ENCODE data around the gene IFITM2.

Gene IFITM2

GRCh38 chr11:270451-271318 lies 36.9 kb upstream of the IFITM2 start:
- Histone ChIP-seq H3K4me1 (ENCODE audit: control insufficient read depth, insufficient read depth, low read length) (no peaks in the 10 kb centered on the region), H3K4me3 (ENCODE audit: low read depth, low read length) (no peak overlapping the region), H3K27ac (ENCODE audit: extremely low read depth, low read depth, low read length) (no peak overlapping the region), H3K36me3 (ENCODE audit: control insufficient read depth in 2 of 2, insufficient read depth in 1 of 2, low read length in 2 of 2) (no peaks in the 10 kb centered on the region), H3K9me3 (ENCODE audit: control insufficient read depth, insufficient read depth, low read depth, low read length) (no peaks in the 10 kb centered on the region)
- ChIA-PET CTCF (interaction anchor here (0.6 to 1.1 kb wide), 5 partner anchors 10 to 181 kb away, joined by 3 to 4 read pairs (median 3); no protein-coding TSS in a partner anchor), POLR2A (no interaction called here)
- TF ChIP-seq ZFP41 (tag by site-specific recombination; IDR thresholded peaks at IDR 0.05; ENCODE audit: borderline replicate concordance) (no peak), SP3 (tag by site-specific recombination; IDR thresholded peaks at IDR 0.05) (no peak)

GRCh38 chr11:271319-271715 lies 36.3 kb upstream of the IFITM2 start:
- no peak overlapping the region for H3K4me3 ChIP-seq (ENCODE audit: low read depth, low read length)
- no peaks in the 10 kb centered on the region for H3K4me1 ChIP-seq (ENCODE audit: control insufficient read depth, insufficient read depth, low read length)
- ChIA-PET CTCF (interaction anchor here (0.6 to 1.1 kb wide), 4 partner anchors 9 to 46 kb away, joined by 3 to 4 read pairs (median 3); no protein-coding TSS in a partner anchor), POLR2A (no interaction called here)
- TF ChIP-seq ZNF514 (tag by site-specific recombination; IDR thresholded peaks at IDR 0.05) (no peak), ZNF121 (tag by site-specific recombination; IDR thresholded peaks at IDR 0.05) (no peak), ZNF555 (tag by site-specific recombination; conservative IDR thresholded peaks at IDR 0.05) (no peak), KLF17 (tag by site-specific recombination; IDR thresholded peaks at IDR 0.05) (no peak), HIC1 (tag by site-specific recombination; IDR thresholded peaks at IDR 0.05) (no peak), IKZF3 (tag by site-specific recombination; IDR thresholded peaks at IDR 0.05) (no peak), GLI2 (tag by site-specific recombination; IDR thresholded peaks at IDR 0.05; ENCODE audit: borderline replicate concordance, low read depth) (no peak), ZNF837 (tag by site-specific recombination; IDR thresholded peaks at IDR 0.05) (no peak), ZNF76 (tag by site-specific recombination; IDR thresholded peaks at IDR 0.05; ENCODE audit: borderline replicate concordance, low read depth) (no peak), ZNF223 (tag by site-specific recombination; IDR thresholded peaks at IDR 0.05) (no peak), ZNF585B (tag by site-specific recombination; IDR thresholded peaks at IDR 0.05) (no peak), ZSCAN18 (tag by site-specific recombination; IDR thresholded peaks at IDR 0.05) (no peak), SP7 (tag by site-specific recombination; IDR thresholded peaks at IDR 0.05) (no peak), ZNF639 (tag by site-specific recombination; IDR thresholded peaks at IDR 0.05) (no peak), ZNF37A (tag by site-specific recombination; IDR thresholded peaks at IDR 0.05) (no peak), GFI1B (tag by site-specific recombination; IDR thresholded peaks at IDR 0.05) (no peak), ZBTB49 (tag by site-specific recombination; IDR thresholded peaks at IDR 0.05; ENCODE audit: low read depth) (no peak), ZSCAN16 (tag by site-specific recombination; IDR thresholded peaks at IDR 0.05) (no peak), FEZF1 (tag by site-specific recombination; IDR thresholded peaks at IDR 0.05) (no peak), ZNF626 (tag by site-specific recombination; IDR thresholded peaks at IDR 0.05) (no peak)
- H3K27ac ChIP-seq (ENCODE audit: extremely low read depth, low read depth, low read length), result no peak overlapping the region
- H3K36me3 ChIP-seq (ENCODE audit: control insufficient read depth in 2 of 2, insufficient read depth in 1 of 2, low read length in 2 of 2), result no peaks in the 10 kb centered on the region
- H3K9me3 ChIP-seq (ENCODE audit: control insufficient read depth, insufficient read depth, low read depth, low read length), result no peaks in the 10 kb centered on the region
